NT2/D1 (cell line): Measurements from ENCODE around the gene LRTM2.

Source experiments
- SUZ12 ChIP-seq: IDR thresholded peaks from 2 replicates; pipeline ENCODE4 v1.6.1; 2011; ENCODE audit not compliant: insufficient read length, insufficient read depth; ENCODE audit errors: extremely low read depth
- YY1 ChIP-seq: IDR thresholded peaks from 2 replicates; pipeline ENCODE4 v1.6.1; 2011; ENCODE audit not compliant: insufficient read length, insufficient read depth
- ZNF274 ChIP-seq: IDR thresholded peaks from 2 replicates; pipeline ENCODE4 v1.6.1; 2011; ENCODE audit warnings: mild to moderate bottlenecking, low read depth, low read length

DNA sequence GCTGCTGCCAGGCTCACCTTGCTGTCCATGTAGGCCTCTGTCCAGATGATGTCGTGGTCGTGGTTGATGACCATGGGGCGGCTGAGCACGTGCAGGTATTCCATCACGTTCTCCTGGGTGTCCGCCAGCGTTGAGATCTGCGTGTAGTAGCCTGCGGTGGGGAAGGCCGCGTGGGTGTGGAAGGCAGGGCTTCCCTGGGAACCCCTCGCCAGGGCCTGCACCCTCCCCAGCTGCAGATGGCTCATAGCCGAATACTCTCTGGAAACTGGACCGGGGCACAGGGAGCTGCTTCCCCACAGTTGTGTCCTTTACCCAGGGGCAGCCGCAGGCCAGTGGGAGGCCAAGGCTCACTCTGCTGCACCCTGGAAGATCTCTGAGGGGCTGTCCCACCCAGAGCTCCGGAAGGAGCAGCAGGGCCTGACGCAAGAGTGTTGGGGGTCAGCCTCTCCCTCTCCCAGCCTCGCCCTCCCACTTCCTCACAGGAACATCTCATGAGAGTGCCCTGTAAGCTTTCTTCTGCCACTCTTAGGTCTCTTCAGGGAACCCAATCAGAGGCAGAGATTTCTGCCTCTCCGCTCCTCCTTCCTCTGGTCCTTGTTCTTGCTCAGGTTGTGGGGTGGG lies 62.6 kb downstream of the LRTM2 start:
- TF ChIP-seq ZNF274 (no peak), SUZ12 (no peak), YY1 (no peak)
